Natural killer cell (primary cell): ENCODE measurements around the gene HLA-DRA. TPM values are rescaled to one million over a fixed set of nuclear protein-coding genes. Genes with fewer than 3 reads are reported as not detected.

Experiments used
- ATAC-seq, 3 donors: fragments of 150-1000 bp in 2 of 3; fragments of 200-7000 bp in 1 of 3; cut with Tn5 transposase; 1 replicate in 1 of 3; 2 replicates in 2 of 3; pipeline ENCODE4 v1.10.0; 2021; ENCODE audit warnings: mild to moderate bottlenecking in 2 of 3, moderate library complexity in 2 of 3
- DNase-seq, 2 donors: peaks; one replicate each; pipeline versions ENCODE4 v3.0.0 to v3.0.0-alpha.2; 2013 to 2021; ENCODE audit warnings: mixed read lengths in 1 of 2
- H3K27ac ChIP-seq: one replicate; pipeline ENCODE4 v1.5.1; 2013; ENCODE audit warnings: mild to moderate bottlenecking, low read length
- H3K27me3 ChIP-seq: one replicate; pipeline ENCODE4 v1.6.1; 2013; ENCODE audit warnings: low read length; ENCODE audit not compliant: control insufficient read depth, insufficient read depth
- H3K36me3 ChIP-seq: one replicate; pipeline ENCODE4 v1.6.1; 2013; ENCODE audit warnings: low read length; ENCODE audit not compliant: control insufficient read depth, insufficient read depth
- H3K4me1 ChIP-seq: one replicate; pipeline ENCODE4 v1.6.1; 2013; ENCODE audit warnings: low read length; ENCODE audit not compliant: control insufficient read depth, insufficient read depth
- H3K4me3 ChIP-seq: one replicate; pipeline ENCODE4 v1.5.1; 2013; ENCODE audit warnings: low read length
- H3K9me3 ChIP-seq: one replicate; pipeline ENCODE4 v1.6.1; 2013; ENCODE audit warnings: low read length; ENCODE audit not compliant: control insufficient read depth, insufficient read depth
- H3K27ac Mint-ChIP-seq, 2 donors: one replicate each; pipeline ENCODE4 v1.8.0; 2022; ENCODE audit warnings: mild to moderate bottlenecking in 2 of 2, mixed read lengths in 2 of 2, moderate library complexity in 1 of 2
- H3K27me3 Mint-ChIP-seq, 2 donors: one replicate each; pipeline ENCODE4 v1.8.0; 2022; ENCODE audit warnings: low read depth in 2 of 2, mixed read lengths in 2 of 2
- H3K36me3 Mint-ChIP-seq: one replicate; pipeline ENCODE4 v1.8.0; 2022; ENCODE audit warnings: mixed read lengths
- H3K4me1 Mint-ChIP-seq, 2 donors: one replicate each; pipeline ENCODE4 v1.8.0; 2022; ENCODE audit warnings: mixed read lengths in 2 of 2
- H3K4me3 Mint-ChIP-seq: one replicate; pipeline ENCODE4 v1.8.0; 2022; ENCODE audit warnings: mild to moderate bottlenecking, moderate library complexity, mixed read lengths
- H3K9me3 Mint-ChIP-seq, 2 donors: one replicate each; pipeline ENCODE4 v1.8.0; 2022; ENCODE audit warnings: mixed read lengths in 2 of 2
- CTCF ChIP-seq: fragments of 200-600 bp; IDR thresholded peaks from one replicate; pipeline ENCODE4 v1.8.0; 2022; ENCODE audit warnings: antibody characterized with exemption
- WGBS: methylation state at CpG from one replicate; pipeline ENCODE4 v1.1.7; 2013; ENCODE audit warnings: missing lambda C conversion rate; ENCODE audit not compliant: insufficient coverage; 5-methylcytosine and 5-hydroxymethylcytosine counted together
- intact Hi-C: fragments of 100-400 bp; cut with micrococcal nuclease; formaldehyde crosslinking; loops from one replicate; pipeline ENCODE4 v1.14.2; 2022
- total RNA-seq, 4 donors: library from RNA; stranded (reverse); fragments of 120-200 nt in 1 of 4; gene quantifications; one replicate each; pipeline versions ENCODE4 v1.2.3 to v1.2.4, GENCODE V29; 2013 to 2022

The HLA-DRA gene
- total RNA-seq, 3 donors from 2014 or later (not counting 1 experiment from before 2014, with no cell fraction given) = 49.9 to 160 (median 123) TPM

GRCh38 chr6:32483968-32484613 lies 44.4 kb downstream of the HLA-DRA start:
- Histone ChIP-seq H3K4me3 (no peak overlapping the region), H3K36me3 (no peaks in the 10 kb centered on the region), H3K27ac (no peak overlapping the region), H3K9me3 (no peaks in the 10 kb centered on the region), H3K27me3 (no peaks in the 10 kb centered on the region), H3K4me1 (no peaks in the 10 kb centered on the region)
- DNase-seq (no peak), ATAC-seq (no peak)
- Mint-ChIP-seq H3K4me1 (no peaks in the 10 kb centered on the region), H3K4me3 (no peak overlapping the region), H3K27ac (no peak overlapping the region), H3K9me3 (no peaks in the 10 kb centered on the region), H3K36me3 (no peaks in the 10 kb centered on the region), H3K27me3 (peaks cover 16 to 26% of the 10 kb centered on the region in 2 donors)
- intact Hi-C loops = no loop called here
- WGBS = 85% methylated on average over 26 of the region's 26 CpGs
- TF ChIP-seq CTCF = no peak

- Mint-ChIP-seq H3K4me1 (no peaks in the 10 kb centered on the region), H3K4me3 (no peak overlapping the region), H3K9me3 (no peaks in the 10 kb centered on the region), H3K36me3 (no peaks in the 10 kb centered on the region), H3K27me3 (peaks cover 16 to 26% of the 10 kb centered on the region in 2 donors), H3K27ac (no peak overlapping the region)
- intact Hi-C loops = no loop called here
- DNase-seq (no peak), ATAC-seq (no peak)
- no peak for TF ChIP-seq CTCF
- H3K9me3 ChIP-seq = no peaks in the 10 kb centered on the region
- no peaks in the 10 kb centered on the region for H3K4me1 ChIP-seq
- H3K27ac ChIP-seq = no peak overlapping the region
- no peak overlapping the region for H3K4me3 ChIP-seq
- H3K36me3 ChIP-seq = no peaks in the 10 kb centered on the region
- WGBS = 77% methylated on average over 3 of the region's 4 CpGs
- no peaks in the 10 kb centered on the region for H3K27me3 ChIP-seq
Observed at GRCh38 chr6:32484614-32484998, 44.9 kb downstream of the HLA-DRA start.

- Histone ChIP-seq H3K27me3 (no peaks in the 10 kb centered on the region), H3K4me1 (no peaks in the 10 kb centered on the region), H3K27ac (no peak overlapping the region), H3K4me3 (no peak overlapping the region), H3K36me3 (no peaks in the 10 kb centered on the region), H3K9me3 (no peaks in the 10 kb centered on the region)
- Mint-ChIP-seq H3K4me1 (no peaks in the 10 kb centered on the region), H3K27me3 (peaks cover 6 to 37% of the 10 kb centered on the region in 2 donors), H3K27ac (no peak overlapping the region), H3K36me3 (no peaks in the 10 kb centered on the region), H3K4me3 (no peak overlapping the region), H3K9me3 (no peaks in the 10 kb centered on the region)
- ATAC-seq (no peak), DNase-seq (no peak)
- intact Hi-C loops = no loop called here
- no CpG with 5 or more reads among the region's 1 CpG for WGBS
- no peak for TF ChIP-seq CTCF
Observed at GRCh38 chr6:32488083-32488482, 48.4 kb downstream of the HLA-DRA start.

GRCh38 chr6:32491700-32492099 lies 52.0 kb downstream of the HLA-DRA start:
- WGBS = no CpG with 5 or more reads among the region's 1 CpG

More at GRCh38 chr6:32491700-32492099, 52.0 kb downstream of the HLA-DRA start:
- no peaks in the 10 kb centered on the region for H3K4me1 ChIP-seq
- H3K27me3 ChIP-seq = no peaks in the 10 kb centered on the region
- no peaks in the 10 kb centered on the region for H3K9me3 ChIP-seq
- no peak for TF ChIP-seq CTCF
- H3K27ac ChIP-seq = no peak overlapping the region
- intact Hi-C loops = loop anchor here (5.0 kb wide), 1 partner anchor 46 kb away; no protein-coding TSS in a partner anchor
- peaks cover 3 to 37% of the 10 kb centered on the region in 2 donors for H3K27me3 Mint-ChIP-seq
- DNase-seq (no peak), ATAC-seq (no peak)
- no peaks in the 10 kb centered on the region for H3K4me1 Mint-ChIP-seq
- no peak overlapping the region for H3K27ac Mint-ChIP-seq
- no peaks in the 10 kb centered on the region for H3K36me3 ChIP-seq
- H3K4me3 Mint-ChIP-seq = no peak overlapping the region
- no peaks in the 10 kb centered on the region for H3K9me3 Mint-ChIP-seq
- no peak overlapping the region for H3K4me3 ChIP-seq
- H3K36me3 Mint-ChIP-seq = no peaks in the 10 kb centered on the region
